Lower leg skin (tissue), 4 donors: ENCODE results near the gene FAM204A. TPM values are rescaled to one million over a fixed set of nuclear protein-coding genes. Genes with fewer than 3 reads are reported as not detected.

Source experiments
- DNase-seq, 2 donors: peaks; one replicate each; pipeline ENCODE4 v3.0.0-alpha.2; 2019; ENCODE audit warnings: low spot score in 2 of 2
- H3K4me3 ChIP-seq: fragments of 200-600 bp; sonication (generic); 2 replicates; pipeline ENCODE4 v1.5.1; 2017; ENCODE audit warnings: mild to moderate bottlenecking, low read depth; ENCODE audit not compliant: poor library complexity, severe bottlenecking
- CTCF ChIP-seq, 3 donors: fragments of 450-650 bp; IDR thresholded peaks; one replicate each; pipeline ENCODE4 v1.5.1; 2016; ENCODE audit warnings: antibody characterized with exemption in 3 of 3, mild to moderate bottlenecking in 3 of 3, moderate library complexity in 2 of 3
- POLR2A ChIP-seq, 2 donors: fragments of 450-650 bp; IDR thresholded peaks; one replicate each; pipeline ENCODE4 v1.6.1; 2016 to 2017; ENCODE audit warnings: antibody characterized with exemption in 2 of 2, mild to moderate bottlenecking in 1 of 2, moderate library complexity in 1 of 2
- WGBS, 2 donors: methylation state at CpG; one replicate each; pipeline ENCODE4 v1.1.5; 2018; 5-methylcytosine and 5-hydroxymethylcytosine counted together
- intact Hi-C: fragments of 100-400 bp; cut with DNase I; formaldehyde crosslinking; loops from one replicate; pipeline ENCODE4 v1.15.0; 2023; ENCODE audit warnings: low total_unique reads
- total RNA-seq, 4 donors: library from RNA; depleted of rRNA; stranded (reverse); fragments of >200 nt; gene quantifications; one replicate each; pipeline ENCODE4 v1.1.0, GENCODE V29; 2016

The FAM204A gene
- 10 to 100 TPM; 16.6 to 47.6 (median 39.3) TPM for total RNA-seq

DNA sequence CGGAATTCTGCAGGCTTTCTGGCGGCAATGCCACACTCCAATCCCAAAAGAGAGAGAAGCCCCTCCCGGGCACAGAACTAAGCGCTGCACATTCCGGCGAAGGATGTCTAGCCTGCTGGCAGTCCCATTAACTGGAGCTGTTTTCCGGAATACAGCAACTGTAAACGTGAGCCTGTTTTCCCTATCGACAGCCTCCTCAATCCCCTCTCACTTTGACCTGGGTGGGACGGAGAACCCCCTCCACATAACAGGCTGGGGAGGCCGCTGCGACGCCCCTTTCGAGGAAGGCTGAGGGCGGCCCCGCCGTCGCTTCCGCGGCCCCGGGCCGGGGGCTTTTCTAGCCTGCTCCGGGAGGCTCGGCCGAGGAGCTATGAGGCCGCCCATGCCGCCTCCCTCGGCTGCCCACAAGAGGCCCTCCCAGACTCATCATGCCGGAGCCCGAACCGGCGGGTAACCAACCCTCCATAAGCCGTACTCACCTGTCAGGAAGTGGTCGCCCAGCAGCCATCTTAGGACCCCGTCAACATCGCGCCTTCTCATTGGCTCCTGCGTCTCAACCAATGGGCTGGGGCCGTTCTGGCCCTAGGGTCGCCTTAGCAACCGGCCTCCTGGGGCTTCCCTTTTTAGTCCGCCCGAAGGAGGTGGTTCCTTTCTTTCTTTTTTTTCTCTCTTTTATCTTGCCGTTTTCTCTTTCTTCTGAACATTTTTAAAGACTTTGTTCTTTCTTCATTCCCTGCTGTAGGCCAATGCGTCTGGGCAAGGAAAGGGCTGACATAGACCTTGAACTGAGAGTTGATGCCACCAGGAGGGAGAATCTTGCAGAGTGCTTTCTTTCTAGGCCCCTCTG is at the start of gene FAM204A:
FAM204A (minus strand) TSS at position 534 of the 847 bp plus-strand sequence. CDS start 5,909 bp downstream, outside the sequence.
- intact Hi-C loops, result no loop called here
- H3K4me3 ChIP-seq, result peak within 1 kb of the TSS; percentile 99
- TF ChIP-seq CTCF (IDR thresholded peaks at IDR 0.05) (no peak), POLR2A (IDR thresholded peaks at IDR 0.05) (peak in 1 of 2 donors; percentile 6)
- peak; percentile 95 to 99 for DNase-seq
- 1% methylated on average over 42 to 43 of the region's 45 CpGs for WGBS, 2 donors

GRCh38 chr10:118383699-118384098 is 41.6 kb upstream of the FAM204A start:
- WGBS, 2 donors, result 88 to 89% methylated on average over 1 of the region's 1 CpG
- TF ChIP-seq CTCF (IDR thresholded peaks at IDR 0.05) (no peak), POLR2A (IDR thresholded peaks at IDR 0.05) (no peak)
- H3K4me3 ChIP-seq, result no peak overlapping the region
- intact Hi-C loops, result no loop called here
- DNase-seq, result no peak

DNA sequence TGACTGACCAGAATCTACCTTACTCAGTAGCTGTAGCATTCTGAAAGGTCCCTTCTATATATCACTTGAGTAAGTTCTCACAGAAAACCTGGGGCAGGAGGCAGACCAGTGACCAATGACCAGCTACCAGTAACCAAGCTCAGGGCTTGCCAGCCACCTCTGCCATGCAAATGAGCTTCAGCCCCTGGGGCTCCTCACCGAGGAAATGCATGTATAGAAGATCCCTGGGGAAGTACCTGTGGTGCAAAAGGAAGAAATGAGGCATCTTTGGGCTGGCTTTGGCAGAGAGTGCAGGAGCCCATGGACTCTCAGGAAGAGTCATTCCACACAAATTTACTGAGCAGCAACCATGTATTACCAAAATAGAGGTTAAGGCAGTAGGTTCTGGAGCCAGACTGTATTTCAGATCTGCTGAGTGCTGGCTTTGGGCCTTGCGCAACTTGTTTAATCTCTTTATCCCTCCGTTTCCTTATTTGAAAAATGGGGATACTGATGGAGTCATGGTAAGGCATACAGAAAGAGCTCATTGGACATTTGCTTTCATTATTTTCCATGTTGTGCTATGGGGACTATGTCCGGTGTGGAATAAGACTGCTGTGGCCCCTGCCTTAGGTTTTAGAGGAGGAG is 41.1 kb upstream of the FAM204A start:
- WGBS, 2 donors, result 73 to 79% methylated on average over 4 of the region's 4 CpGs
- no peak for DNase-seq
- H3K4me3 ChIP-seq, result no peak overlapping the region
- intact Hi-C loops, result no loop called here
- no peak for TF ChIP-seq POLR2A (IDR thresholded peaks at IDR 0.05)
- no peak for TF ChIP-seq CTCF (IDR thresholded peaks at IDR 0.05)

GRCh38 chr10:118374404-118374803 is 32.3 kb upstream of the FAM204A start:
- intact Hi-C loops, result no loop called here
- H3K4me3 ChIP-seq, result no peak overlapping the region
- no peak for DNase-seq
- no peak for TF ChIP-seq CTCF (IDR thresholded peaks at IDR 0.05)
- TF ChIP-seq POLR2A (IDR thresholded peaks at IDR 0.05), result no peak

DNA sequence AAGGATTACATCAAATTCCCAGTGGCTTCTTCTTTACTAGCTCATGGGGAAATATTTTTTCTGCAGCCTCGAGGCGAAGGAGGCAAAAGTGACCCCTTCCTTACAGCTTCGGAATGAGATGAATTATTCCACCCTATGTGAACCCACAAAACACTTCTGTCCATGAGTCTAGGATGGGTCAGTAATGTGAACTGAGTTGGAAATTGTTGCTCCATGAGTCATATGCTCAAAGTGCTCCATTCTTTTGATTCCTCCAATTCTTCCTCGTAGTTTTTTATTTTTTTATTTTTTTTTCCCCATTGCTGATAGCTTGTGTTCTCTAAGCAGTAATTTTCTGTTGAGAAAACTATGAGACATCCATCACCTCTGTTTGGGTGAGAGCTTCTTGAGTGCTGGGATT is 31.7 kb upstream of the FAM204A start:
- TF ChIP-seq POLR2A (IDR thresholded peaks at IDR 0.05) (no peak), CTCF (IDR thresholded peaks at IDR 0.05) (no peak)
- intact Hi-C loops, result no loop called here
- no peak for DNase-seq
- H3K4me3 ChIP-seq, result no peak overlapping the region
- WGBS, 2 donors, result 50 to 65% methylated on average over 4 of the region's 4 CpGs
